Breast epithelium (tissue), 3 donors: ENCODE data around the gene TBC1D14.

Source experiments
- POLR2AphosphoS5 ChIP-seq, 3 donors: sonication (generic); formaldehyde crosslinking; IDR thresholded peaks; one replicate each; pipeline ENCODE4 v1.6.1; 2017; ENCODE audit warnings: antibody characterized with exemption in 3 of 3
- TF ChIP-seq, protein P1 (sequence below), 3 donors: fragments of 450-650 bp; IDR thresholded peaks; one replicate each; pipeline ENCODE4 v1.5.1; 2016 to 2017; ENCODE audit warnings: antibody characterized with exemption in 3 of 3, mild to moderate bottlenecking in 3 of 3, moderate library complexity in 3 of 3

DNA sequence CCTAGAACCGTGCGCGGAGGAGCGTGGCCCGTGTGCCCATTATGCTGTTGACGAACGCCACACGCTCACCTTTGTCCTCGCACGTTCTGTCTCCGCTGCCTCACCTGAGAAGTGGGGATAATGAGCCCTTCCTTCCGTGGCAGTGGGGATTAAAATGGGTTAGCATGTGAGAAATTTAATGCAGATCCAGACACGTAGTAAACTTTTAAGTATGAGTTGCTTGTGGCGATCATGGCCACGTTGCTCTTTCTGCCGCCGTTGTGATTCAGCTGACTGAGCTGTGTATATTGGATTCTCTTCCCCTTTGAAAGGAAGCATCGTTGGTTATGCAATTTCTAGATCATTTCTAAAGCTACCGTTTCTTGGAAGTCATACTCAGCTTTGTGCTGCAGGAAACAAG, 16.5 kb downstream of the TBC1D14 start:
- TF ChIP-seq, protein P1, sequence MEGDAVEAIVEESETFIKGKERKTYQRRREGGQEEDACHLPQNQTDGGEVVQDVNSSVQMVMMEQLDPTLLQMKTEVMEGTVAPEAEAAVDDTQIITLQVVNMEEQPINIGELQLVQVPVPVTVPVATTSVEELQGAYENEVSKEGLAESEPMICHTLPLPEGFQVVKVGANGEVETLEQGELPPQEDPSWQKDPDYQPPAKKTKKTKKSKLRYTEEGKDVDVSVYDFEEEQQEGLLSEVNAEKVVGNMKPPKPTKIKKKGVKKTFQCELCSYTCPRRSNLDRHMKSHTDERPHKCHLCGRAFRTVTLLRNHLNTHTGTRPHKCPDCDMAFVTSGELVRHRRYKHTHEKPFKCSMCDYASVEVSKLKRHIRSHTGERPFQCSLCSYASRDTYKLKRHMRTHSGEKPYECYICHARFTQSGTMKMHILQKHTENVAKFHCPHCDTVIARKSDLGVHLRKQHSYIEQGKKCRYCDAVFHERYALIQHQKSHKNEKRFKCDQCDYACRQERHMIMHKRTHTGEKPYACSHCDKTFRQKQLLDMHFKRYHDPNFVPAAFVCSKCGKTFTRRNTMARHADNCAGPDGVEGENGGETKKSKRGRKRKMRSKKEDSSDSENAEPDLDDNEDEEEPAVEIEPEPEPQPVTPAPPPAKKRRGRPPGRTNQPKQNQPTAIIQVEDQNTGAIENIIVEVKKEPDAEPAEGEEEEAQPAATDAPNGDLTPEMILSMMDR (IDR thresholded peaks at IDR 0.05), result no peak
- no peak for TF ChIP-seq POLR2AphosphoS5 (IDR thresholded peaks at IDR 0.05)
